GM18951 (cell line): ENCODE results near the gene OPA1.

Source experiments
- POLR2A ChIP-seq: IDR thresholded peaks from 4 replicates; pipeline ENCODE4 v1.6.1; 2011; ENCODE audit warnings: mild to moderate bottlenecking; ENCODE audit not compliant: insufficient read length, insufficient read depth; ENCODE audit errors: extremely low read depth
- in situ Hi-C: fragments of 300-500 bp; cut with MboI; formaldehyde crosslinking; loops from one replicate; pipeline ENCODE4 v1.12.0; 2022; ENCODE audit warnings: low sequenced_read_pairs, mixed read lengths, inconsistent platforms; ENCODE audit not compliant: unreplicated experiment

The OPA1 gene

GRCh38 chr3:193592841-193593667, at the start of gene OPA1:
TSS of gene OPA1 (plus strand) at chr3:193593208. CDS start at chr3:193593378, 170 bp downstream.
- TF ChIP-seq POLR2A: peak; percentile 82
- in situ Hi-C loops: no loop called here

GRCh38 chr3:193544289-193544688, 48.7 kb upstream of the OPA1 start:
- no peak for TF ChIP-seq POLR2A
- in situ Hi-C loops: no loop called here

- in situ Hi-C loops: no loop called here
Measured at GRCh38 chr3:193545304-193545703, 47.7 kb upstream of the OPA1 start.

GRCh38 chr3:193546129-193546528, 46.9 kb upstream of the OPA1 start:
- in situ Hi-C loops: no loop called here
- no peak for TF ChIP-seq POLR2A

More at GRCh38 chr3:193545304-193545703, 47.7 kb upstream of the OPA1 start:
- TF ChIP-seq POLR2A: no peak

GRCh38 chr3:193548406-193548805, 44.6 kb upstream of the OPA1 start:
- no peak for TF ChIP-seq POLR2A
- in situ Hi-C loops: no loop called here

- in situ Hi-C loops: loop anchor here (25.0 kb wide), 2 partner anchors 741 to 991 kb away; no protein-coding TSS in a partner anchor
Measured at GRCh38 chr3:193552923-193553322, 40.1 kb upstream of the OPA1 start.

GRCh38 chr3:193553586-193553985, 39.4 kb upstream of the OPA1 start:
- no peak for TF ChIP-seq POLR2A
- in situ Hi-C loops: loop anchor here (25.0 kb wide), 2 partner anchors 741 to 991 kb away; no protein-coding TSS in a partner anchor

More at GRCh38 chr3:193552923-193553322, 40.1 kb upstream of the OPA1 start:
- no peak for TF ChIP-seq POLR2A

- TF ChIP-seq POLR2A: no peak
Measured at GRCh38 chr3:193554811-193555210, 38.2 kb upstream of the OPA1 start, which contains the start of gene ATP13A4. TSS of gene ATP13A4 (minus strand) at chr3:193554895. CDS start at chr3:193554799, 96 bp downstream.

GRCh38 chr3:193556841-193557240, 36.2 kb upstream of the OPA1 start:
- in situ Hi-C loops: loop anchor here (25.0 kb wide), 2 partner anchors 745 to 995 kb away; no protein-coding TSS in a partner anchor
- no peak for TF ChIP-seq POLR2A

More at GRCh38 chr3:193554811-193555210, 38.2 kb upstream of the OPA1 start, which contains the start of gene ATP13A4:
- in situ Hi-C loops: loop anchor here (25.0 kb wide), 2 partner anchors 743 to 993 kb away; no protein-coding TSS in a partner anchor

GRCh38 chr3:193559100-193559499, 33.9 kb upstream of the OPA1 start:
- in situ Hi-C loops: loop anchor here (25.0 kb wide), 2 partner anchors 747 to 997 kb away; no protein-coding TSS in a partner anchor
- no peak for TF ChIP-seq POLR2A

GRCh38 chr3:193560091-193560490, 32.9 kb upstream of the OPA1 start:
- in situ Hi-C loops: loop anchor here (25.0 kb wide), 2 partner anchors 748 to 998 kb away; no protein-coding TSS in a partner anchor
- TF ChIP-seq POLR2A: no peak

- in situ Hi-C loops: loop anchor here (25.0 kb wide), 2 partner anchors 749 to 999 kb away; no protein-coding TSS in a partner anchor
- no peak for TF ChIP-seq POLR2A
Measured at GRCh38 chr3:193560870-193561269, 32.1 kb upstream of the OPA1 start.

- in situ Hi-C loops: loop anchor here (25.0 kb wide), 2 partner anchors 751 to 1001 kb away; no protein-coding TSS in a partner anchor
Measured at GRCh38 chr3:193563426-193563825, 29.6 kb upstream of the OPA1 start.

GRCh38 chr3:193564012-193564411, 29.0 kb upstream of the OPA1 start:
- no peak for TF ChIP-seq POLR2A
- in situ Hi-C loops: loop anchor here (25.0 kb wide), 2 partner anchors 752 to 1002 kb away; no protein-coding TSS in a partner anchor

More at GRCh38 chr3:193563426-193563825, 29.6 kb upstream of the OPA1 start:
- TF ChIP-seq POLR2A: no peak

GRCh38 chr3:193569119-193569518, 23.9 kb upstream of the OPA1 start:
- in situ Hi-C loops: loop anchor here (25.0 kb wide), 2 partner anchors 757 to 1007 kb away; no protein-coding TSS in a partner anchor
- TF ChIP-seq POLR2A: no peak
